Mucosa of gallbladder (tissue), 1 donor: Measurements from ENCODE around the gene LOXL3. TPM values are rescaled to one million over a fixed set of nuclear protein-coding genes. Genes with fewer than 3 reads are reported as not detected.
A peak's percentile ranks its signal among the peaks of the same experiment; 100 is the strongest.

Experiments used
- DNase-seq: peaks from one replicate; pipeline ENCODE4 v3.0.0-alpha.2; 2020; ENCODE audit warnings: low spot score
- total RNA-seq: library from RNA; stranded (reverse); gene quantifications from one replicate; pipeline ENCODE4 v1.2.1, GENCODE V29; 2021
- donor health status: DM: no; HTN: no; CAD: no.

The LOXL3 gene, protein sequence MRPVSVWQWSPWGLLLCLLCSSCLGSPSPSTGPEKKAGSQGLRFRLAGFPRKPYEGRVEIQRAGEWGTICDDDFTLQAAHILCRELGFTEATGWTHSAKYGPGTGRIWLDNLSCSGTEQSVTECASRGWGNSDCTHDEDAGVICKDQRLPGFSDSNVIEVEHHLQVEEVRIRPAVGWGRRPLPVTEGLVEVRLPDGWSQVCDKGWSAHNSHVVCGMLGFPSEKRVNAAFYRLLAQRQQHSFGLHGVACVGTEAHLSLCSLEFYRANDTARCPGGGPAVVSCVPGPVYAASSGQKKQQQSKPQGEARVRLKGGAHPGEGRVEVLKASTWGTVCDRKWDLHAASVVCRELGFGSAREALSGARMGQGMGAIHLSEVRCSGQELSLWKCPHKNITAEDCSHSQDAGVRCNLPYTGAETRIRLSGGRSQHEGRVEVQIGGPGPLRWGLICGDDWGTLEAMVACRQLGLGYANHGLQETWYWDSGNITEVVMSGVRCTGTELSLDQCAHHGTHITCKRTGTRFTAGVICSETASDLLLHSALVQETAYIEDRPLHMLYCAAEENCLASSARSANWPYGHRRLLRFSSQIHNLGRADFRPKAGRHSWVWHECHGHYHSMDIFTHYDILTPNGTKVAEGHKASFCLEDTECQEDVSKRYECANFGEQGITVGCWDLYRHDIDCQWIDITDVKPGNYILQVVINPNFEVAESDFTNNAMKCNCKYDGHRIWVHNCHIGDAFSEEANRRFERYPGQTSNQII
- total RNA-seq: 15.9 TPM

DNA sequence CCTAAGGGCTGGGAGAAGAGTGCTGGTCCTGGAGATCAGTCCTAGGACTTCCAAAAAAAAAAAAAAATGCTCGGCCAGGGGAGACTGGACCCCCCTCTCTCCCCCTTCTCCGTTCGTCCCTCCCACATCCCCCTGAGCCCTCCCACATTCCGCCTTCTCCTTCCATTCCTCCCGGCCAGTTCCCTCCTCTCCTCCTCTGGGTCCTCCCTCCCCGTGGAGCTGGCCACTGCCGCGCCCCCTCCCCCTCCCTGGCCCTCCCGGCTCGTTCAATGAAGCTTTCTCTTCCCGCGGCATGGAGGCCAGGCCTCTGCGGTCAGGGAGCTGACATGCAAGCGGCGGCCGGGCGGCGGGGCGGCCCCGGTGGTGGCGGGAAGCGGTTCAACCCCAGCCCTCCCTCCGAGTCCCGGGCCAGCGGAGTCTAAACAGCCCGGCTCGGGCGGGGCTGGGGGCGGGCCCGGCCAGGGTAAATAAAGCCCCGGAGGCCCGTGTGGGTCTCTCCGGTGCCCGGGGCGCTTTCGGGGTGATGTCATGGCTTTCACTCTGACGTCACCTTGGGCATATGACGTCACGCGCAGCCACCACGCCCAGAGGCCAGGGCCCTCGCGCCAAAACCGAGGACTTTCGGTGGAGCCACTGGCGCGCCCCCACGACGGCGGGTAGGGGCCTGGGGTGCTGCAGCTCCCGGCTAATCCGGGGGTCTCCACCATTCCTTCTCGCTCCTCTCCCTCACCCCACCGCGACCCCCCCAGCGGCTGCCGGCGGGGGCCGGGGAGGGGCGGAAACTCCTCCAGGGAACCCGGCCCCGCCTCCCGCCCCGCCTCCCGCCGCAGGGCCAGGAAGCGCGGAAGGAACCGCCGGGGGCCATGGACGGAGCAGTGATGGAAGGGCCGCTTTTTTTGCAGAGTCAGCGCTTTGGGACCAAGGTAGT lies at the start of gene LOXL3, which contains the start of gene DOK1:
Gene LOXL3 (minus strand): TSS at position 51 of the 928 bp plus-strand sequence. CDS start 1,308 bp downstream, outside the sequence.
Gene DOK1 (plus strand): TSS at position 829 of the 928 bp plus-strand sequence. CDS start 35 bp downstream, at position 864.
- DNase-seq: peak; percentile 87

DNA sequence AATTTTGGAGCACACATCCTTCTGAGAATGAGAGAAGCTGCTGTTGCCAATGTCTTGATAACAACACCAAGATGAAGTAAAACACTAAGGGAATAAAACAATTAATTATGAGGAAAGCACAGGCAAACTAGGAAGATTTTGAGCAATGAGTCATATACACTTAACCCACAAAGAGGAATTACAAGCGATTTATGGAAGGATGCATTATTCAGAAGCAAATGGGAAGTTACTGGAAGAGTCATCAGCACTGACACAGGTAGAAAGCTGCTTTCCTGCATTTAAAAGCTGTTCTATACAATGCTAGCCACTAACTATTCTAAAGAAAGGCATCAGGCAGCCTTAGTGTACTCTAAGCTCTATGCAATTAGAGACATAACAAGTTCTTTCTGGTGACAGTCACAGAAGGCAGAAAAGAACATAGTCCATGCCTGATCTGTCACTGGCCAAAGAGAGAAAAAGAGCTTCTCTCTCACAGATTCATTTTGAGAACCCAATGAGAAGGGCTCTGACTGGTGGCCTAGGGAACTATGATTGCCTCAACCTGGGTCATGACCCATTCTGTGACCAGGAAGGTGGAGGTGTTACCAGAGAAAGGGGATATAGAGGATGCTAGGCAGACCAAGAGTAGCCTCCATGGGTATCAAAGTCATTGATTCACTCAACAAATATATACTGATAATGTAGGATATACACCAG lies 49.0 kb upstream of the LOXL3 start:
- DNase-seq: no peak

DNA sequence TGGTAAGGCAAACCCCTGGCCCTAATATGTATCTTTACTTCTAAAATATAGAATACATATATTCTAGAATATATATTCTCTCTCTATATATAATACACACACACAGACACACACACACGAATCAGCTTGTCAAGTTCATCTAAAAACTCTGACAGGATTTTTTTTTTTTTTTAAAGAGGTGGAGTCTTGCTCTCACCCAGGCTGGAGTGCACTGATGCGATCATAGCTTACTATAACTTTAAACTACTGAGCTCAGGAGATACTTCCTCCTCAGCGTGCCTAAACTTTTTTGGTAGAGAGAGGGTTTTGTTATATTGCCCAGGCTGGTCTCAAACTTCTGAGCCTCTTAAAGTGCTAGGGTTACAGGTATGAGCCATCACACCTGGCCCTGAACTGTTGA lies 45.9 kb upstream of the LOXL3 start:
- DNase-seq: no peak

DNA sequence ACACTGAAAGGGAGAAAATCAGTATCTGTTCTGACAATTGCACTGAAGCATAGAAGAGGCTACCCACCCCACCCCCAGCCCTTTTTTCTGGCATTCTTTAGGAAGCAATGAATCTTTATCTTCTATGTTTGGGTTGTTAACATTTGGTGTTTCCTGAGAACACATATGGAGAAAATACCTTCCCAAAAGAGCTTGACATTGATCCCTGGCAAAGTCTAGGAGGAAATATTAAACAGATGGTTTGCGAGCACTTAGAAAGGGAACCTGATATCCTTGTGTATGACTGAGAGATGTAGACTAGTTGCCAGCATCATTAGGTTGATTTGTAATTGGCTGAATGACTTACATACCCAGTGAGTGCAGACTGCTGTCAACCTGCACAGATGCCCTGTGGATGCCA lies 43.7 kb upstream of the LOXL3 start:
- no peak for DNase-seq

DNA sequence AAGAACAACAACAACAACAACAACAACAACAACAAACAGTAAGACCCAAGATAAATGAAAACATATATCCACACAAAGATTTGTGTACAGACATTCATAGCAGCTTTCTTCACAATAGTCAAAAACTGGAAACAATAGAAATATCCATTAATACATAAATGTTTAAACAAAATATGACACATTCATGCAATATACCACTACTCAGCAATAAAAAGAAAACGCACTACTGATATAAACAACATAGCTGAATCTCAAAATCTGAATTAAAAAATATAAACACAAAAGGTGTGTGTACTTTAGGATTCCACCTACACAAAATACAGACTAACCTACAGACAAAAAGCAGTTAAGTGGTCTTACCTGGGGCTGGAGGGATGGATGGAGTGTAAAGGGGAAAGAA lies 42.8 kb upstream of the LOXL3 start:
- no peak for DNase-seq

DNA sequence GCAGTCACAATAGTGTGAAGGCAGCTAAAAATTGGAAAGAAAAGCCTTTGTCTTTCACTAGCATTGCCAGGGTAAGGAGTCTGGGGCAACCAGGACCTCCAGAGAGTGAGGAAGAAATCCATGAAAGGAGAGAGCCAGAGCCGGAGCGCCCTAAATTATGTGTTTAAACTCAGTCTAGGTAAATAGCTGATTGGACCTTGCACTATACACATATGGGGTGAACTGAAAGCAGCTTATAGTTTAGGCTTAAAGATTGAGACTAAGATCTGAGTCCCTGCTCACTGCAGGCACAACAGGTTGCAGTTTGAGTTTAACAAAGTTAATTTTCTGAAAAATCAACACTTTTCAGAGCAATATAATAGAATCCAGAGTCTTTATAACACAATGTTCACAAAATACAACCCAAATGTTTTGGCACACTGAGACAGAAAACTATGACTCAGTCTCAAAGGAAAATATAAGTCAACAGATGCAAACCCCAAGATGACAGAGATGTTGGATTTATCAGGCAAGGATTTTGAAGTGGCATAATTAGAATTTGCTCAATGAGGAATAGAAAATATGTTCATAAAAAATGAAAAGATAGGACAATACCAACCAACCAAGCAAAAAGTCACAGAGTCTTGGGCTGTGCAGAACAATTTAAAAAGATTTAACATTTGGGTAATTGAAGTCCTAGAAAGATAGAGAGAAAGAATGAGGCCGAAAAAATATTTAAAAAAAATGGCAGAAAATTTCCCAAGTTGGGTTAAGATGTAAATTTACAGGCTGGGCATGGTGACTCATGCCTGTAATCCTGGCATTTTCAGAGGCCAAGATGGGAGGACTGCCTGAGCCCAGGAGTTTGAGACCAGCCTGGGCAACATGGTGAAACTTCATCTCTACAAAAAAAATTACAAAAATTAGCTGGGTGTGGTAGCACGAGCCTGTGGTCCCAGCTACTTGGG lies 40.4 kb upstream of the LOXL3 start:
- no peak for DNase-seq

DNA sequence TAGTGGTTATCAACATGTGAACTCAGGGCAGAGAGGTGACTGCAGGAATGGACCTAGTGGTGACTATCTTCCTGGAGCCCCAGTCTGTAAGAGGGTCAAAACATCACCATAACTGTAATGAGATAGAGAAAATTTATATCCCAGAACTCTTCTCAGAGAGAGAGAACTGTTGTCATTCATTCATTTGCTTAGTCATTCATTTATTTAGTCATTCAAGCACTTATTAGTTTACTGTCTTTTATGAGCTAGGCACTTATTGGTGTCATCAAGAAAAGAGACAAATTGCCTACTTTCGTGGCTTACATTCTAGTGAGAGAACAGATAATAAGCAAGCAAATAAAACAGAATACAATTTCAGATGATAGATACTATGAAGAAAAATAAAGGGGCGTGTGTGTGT lies 34.9 kb upstream of the LOXL3 start:
- no peak for DNase-seq

DNA sequence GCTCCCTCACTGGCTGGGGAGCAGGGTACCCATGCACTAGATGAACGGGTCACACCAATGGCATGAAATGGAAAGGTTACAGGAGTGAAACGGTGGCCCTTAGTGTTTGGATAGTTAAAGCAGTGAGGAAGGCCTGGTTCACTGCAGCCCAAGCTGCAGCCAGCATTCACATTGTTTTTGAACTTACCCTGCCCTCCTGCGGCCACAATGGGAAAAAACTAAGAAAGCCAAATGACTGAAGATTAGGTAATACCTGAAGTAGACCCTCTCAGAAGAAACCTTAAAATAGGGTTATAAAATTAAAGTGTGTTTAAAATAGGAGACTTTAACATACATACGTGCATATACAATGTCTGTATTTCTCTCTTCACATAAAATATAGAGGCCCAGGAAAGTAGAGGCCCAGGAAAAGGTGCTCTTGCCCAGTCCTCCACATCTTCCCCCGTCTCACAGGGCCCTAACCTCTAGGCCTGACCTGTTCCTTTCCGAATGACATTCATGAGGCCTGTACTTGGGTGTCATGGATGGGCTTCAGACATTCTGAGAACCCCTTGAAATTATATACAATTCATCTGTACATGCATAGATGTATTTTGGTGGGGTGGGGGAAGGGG lies 34.0 kb upstream of the LOXL3 start:
- peak; percentile 71 for DNase-seq

DNA sequence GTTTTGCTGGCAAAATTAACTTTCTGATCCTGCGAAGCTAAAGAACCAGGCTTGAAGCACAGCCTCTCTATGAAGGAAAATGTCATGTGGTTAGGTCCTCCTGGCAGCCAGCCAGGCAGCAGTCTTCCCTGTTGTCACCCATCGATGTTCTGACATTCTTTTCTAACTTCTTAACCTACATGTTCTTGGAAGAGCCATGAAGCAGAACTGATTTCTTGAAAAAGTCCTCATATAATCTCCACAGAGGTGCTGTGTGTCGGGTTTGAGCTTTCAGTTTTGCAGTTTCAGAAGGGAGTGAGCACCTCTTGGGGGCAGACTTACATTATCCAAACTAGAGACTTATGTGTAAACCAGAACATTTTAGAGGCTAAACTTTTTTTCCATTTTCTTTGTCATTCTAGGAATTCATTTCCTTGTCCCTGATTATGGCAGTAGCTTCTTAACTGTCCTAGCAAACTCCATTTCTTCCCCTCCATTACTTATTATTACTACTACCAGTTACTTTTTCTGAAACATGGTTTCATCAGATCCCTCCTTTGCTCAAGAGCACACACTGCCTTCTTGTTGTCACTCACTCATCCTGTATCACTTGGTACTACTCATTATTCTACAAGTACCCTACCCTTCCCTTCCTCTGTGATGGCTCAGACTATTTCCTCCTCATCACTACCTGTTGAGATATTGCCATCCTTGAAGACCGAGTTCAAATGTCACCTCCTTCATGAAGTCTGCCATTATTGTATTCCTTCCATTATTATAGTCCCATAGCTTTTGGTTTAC lies 31.9 kb upstream of the LOXL3 start:
- DNase-seq: no peak

DNA sequence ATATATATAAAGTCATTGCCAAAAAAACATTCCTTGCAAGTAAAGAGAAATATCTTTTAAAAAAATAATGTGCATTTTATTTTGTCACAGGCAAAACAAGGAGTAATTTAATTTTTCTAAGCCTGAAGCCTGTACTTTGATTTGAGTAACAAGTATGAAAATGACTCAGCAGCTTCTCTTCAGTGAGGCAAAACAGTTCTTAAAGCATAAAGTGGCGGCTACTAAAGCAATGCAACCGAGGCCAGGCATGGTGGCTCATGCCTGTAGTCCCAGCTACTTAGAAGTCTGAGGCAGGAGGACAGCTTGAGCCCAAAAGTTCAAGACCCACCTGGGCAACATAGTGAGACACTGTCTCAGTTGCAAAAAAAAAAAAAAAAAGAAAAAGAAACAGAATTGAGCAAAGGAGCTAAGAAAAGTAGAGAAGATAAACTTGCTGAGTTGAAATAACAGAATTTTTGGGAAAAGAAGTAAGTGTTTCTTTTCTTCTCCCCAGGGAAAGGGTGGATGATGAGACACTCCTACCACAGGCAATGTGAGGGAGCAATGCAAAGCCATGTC lies 30.4 kb upstream of the LOXL3 start:
- no peak for DNase-seq

DNA sequence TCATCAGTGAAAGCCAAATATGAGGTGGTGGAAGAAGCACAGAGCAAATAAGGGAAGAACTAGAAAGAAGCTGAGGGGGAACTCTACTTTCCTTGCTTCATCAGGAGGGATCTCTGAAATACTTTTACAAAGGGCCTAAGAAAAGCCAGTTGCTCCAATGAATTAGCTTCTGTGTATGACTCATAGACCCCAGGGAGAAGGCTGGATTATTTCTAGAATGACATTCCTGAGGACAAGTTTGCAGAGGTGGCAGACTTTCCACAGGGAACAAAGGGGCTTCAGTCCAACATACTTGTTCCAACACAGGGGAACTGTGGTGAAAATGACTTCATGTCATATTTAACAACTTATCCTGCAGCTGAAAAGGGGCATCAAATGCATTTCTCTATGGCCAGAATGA lies 29.8 kb upstream of the LOXL3 start:
- no peak for DNase-seq

DNA sequence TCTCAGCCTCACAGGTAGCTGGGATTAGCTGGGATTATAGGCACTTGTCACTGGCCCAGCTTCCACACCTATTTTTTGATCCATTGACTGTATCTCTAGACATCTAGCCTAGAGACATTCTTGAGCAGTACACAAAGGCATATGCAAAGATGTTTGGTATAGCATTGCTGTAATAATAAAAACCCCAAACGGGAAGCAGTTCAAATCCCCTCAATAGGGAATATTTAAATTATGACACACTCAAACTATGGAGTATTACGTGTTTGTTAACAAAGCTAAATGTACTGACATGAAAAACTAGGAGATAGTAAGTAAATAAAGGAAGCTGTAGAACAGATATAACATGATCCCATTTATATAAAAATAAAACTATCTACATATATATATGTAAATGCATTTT lies 28.4 kb upstream of the LOXL3 start:
- DNase-seq: no peak

DNA sequence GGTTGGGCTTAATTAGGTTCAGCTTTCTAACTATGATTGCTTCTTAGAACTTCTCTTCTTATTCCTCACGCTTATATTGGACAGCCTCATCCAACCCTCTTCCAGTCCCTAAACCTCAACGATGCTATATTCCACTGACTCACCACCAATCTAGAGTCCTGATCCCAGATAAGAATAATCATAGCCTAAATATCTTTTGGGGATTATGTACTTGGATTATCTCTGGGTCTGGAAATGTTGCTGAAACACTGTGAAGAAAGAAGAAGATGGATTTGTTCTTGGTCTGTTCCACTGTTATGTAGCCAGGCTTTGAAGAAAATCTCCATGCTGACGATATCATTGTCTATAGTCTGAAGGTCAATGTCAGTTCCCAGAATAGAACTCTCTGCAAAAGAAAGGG lies 27.7 kb upstream of the LOXL3 start:
- DNase-seq: no peak

DNA sequence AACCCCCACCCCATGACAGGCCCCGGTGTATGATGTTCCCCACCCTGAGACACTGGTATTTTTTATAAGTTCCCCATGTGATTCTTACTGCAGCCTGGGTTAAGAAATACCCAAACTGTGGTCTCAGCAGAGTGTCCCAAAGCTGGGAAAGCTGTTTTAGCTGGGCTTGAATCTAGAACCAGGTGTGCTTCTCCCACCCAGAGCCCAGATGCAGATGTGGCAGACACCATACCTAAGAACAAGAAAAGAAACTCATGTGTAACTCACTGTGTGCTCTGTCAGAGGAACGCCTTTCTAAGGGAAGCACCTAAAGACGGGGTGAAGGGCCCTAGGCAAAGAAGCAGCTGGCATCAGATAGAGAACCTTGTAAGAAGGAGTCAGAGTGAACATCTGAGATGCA lies 24.7 kb upstream of the LOXL3 start:
- no peak for DNase-seq

DNA sequence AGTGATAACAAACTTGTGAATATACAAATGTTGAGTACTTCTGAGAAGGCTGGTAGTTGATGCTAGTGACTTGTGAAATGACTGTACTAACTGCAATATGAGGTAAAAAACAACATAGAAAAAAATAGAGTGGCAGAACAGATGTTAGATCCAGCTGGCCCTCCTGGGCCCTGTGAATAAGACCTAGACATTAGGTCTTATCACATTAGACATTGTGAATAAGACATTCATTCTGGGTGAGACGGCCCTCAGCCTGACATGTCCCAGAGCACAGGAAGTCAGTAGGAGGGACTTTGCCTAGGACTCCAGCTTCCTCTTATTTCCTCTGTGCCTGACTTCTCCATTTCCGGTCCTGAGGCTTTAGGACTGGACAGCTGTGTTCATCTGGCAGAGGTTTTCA lies 23.7 kb upstream of the LOXL3 start:
- no peak for DNase-seq

DNA sequence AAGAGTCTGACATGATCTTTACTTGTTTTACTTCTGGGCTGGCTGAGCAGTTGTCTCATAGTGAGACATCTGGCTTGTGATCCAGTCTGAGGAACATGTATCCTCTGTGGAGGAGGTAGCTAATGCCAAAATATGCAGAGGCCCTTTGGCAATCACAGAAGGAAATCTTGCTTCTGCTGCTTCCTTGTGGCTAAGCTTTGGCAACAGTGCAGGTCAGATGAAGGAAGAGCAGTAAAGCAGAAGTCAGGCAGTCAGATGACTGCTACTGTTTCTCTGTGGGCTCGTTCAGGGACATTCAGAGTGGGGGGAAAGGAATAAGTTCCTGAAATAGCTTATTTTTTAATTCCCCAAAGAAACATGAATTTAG lies 23.1 kb upstream of the LOXL3 start:
- DNase-seq: peak; percentile 30

DNA sequence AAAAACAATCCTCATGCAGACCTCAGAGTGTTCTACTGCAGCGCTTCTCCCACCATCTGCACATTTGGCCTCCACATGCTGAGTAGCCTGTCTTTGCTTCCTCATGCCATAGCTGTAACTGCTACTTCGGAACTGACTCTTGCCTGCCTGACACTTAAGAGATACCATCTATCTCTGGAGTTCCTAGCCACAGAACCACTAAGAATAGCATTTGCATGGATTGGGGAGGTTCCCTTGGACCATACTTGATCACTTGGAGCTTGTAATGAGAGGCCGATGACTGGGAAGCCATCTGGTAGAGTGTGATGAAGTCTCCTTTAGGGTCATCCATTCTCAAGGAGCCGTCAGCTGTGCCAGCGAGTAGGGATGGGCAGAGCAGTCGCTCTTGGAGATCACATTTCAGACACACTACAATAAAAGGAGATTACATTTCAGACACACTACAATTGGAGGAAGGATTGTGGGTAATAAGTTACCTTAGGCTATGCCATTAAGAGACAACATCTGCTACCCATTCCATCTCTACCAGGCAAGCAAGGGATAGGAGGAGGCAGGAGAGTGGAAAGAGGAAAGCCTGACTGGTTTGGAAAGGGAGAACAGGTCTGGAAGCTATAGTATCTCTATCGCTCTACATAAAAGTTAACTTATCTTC lies 22.6 kb upstream of the LOXL3 start:
- DNase-seq: no peak

DNA sequence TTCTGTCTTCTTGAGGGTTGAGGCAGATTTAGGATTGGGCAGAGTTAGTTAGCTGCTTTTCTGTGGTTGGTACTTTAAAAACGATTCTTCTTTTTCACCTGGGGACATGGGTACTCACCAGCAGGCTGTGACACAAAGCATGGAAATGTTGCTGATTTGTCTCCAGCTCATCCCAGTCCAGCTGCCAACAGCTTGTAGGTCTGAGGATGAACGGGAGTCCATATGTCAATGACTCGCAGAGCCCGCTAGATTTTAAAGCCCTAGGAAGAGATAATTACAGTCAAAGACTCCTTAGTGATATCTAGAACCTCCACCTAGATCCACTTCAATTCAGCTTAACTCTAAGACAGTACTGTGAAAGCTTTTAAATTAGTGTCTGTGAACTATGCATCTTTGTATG lies 21.6 kb upstream of the LOXL3 start:
- no peak for DNase-seq
